GM08714 (cell line): ENCODE measurements around the gene OCSTAMP.

Source experiments
- H3K4me3 ChIP-seq: fragments of 200-500 bp; sonication (Bioruptor generic); 2 replicates; pipeline ENCODE4 v1.5.1; 2014; ENCODE audit warnings: mild to moderate bottlenecking, low read length, inconsistent platforms
- ZNF274 ChIP-seq: IDR thresholded peaks from 2 replicates; pipeline ENCODE4 v1.6.1; 2012; ENCODE audit warnings: mild to moderate bottlenecking, low read depth, low read length

OCSTAMP gene, protein sequence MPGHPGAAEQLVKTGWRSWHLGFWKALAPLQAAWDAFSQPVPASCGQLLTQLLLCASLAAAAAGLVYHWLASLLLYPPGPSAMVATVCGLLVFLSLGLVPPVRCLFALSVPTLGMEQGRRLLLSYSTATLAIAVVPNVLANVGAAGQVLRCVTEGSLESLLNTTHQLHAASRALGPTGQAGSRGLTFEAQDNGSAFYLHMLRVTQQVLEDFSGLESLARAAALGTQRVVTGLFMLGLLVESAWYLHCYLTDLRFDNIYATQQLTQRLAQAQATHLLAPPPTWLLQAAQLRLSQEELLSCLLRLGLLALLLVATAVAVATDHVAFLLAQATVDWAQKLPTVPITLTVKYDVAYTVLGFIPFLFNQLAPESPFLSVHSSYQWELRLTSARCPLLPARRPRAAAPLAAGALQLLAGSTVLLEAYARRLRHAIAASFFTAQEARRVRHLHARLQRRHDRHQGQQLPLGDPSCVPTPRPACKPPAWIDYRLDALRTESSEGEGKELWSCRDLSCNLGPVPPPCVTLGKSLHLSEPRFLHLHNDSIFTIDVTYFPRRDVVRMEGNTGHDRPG

DNA sequence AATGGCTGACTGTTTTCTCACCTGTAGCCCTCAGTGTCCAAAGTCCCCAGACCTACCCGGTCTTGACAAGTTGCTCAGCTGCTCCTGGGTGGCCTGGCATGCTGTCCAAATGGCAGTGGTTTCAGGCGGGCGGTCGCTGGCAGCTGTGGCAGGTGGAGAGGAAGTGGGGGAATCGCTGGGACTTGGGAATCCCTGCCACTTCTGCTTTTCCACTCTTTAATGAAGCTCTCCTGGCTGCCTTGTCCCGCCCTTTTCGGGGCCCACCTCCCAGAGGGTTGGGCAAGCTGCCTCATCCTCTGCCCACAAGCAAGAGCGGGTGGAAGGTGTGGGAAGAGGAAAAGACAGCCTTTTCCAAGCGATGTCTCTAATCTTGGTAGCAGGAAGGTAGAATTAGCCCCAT, at the start of gene OCSTAMP:
OCSTAMP (minus strand) TSS at position 194 of the 400 bp plus-strand sequence; CDS start at position 100, 94 bp downstream.
- no peak within 1 kb of the TSS for H3K4me3 ChIP-seq

DNA sequence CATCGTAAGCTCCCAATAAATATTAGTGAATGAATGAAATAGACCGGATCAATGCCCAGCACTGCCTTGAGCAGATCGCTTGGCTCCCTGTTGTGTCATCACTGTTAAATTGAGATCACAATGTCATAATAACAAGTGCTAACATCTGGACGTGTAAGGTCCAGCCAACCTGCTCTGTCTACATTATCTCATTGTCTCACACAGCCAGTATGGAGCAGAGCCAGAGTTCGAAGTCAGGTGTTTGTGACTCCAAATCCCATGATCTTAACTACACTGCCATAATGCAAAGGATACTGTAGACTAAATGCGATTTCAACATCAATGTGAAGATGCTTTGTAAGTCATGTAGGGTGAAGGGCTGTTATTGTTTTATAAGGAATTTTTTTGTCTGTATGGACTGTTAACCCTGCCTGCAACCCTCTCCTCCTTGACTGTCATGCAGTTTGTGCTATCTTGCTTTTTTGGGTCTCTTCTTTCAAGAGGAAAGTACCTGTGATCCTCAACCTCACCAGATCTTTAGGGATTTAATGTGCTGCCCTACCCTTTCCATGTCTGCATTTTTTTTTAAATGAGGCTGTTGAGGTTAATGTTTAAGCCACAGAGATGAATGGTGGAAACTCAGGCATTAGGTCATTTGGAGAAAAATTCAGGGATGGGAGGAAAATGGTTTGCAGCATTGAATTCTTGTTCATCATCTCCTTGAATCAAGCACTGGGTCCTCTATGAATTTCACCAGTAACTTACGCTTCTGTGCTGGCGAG, 49.0 kb upstream of the OCSTAMP start:
- TF ChIP-seq ZNF274: no peak
- no peak overlapping the region for H3K4me3 ChIP-seq

More for the DNA sequence above, at the start of gene OCSTAMP:
- no peak for TF ChIP-seq ZNF274

DNA sequence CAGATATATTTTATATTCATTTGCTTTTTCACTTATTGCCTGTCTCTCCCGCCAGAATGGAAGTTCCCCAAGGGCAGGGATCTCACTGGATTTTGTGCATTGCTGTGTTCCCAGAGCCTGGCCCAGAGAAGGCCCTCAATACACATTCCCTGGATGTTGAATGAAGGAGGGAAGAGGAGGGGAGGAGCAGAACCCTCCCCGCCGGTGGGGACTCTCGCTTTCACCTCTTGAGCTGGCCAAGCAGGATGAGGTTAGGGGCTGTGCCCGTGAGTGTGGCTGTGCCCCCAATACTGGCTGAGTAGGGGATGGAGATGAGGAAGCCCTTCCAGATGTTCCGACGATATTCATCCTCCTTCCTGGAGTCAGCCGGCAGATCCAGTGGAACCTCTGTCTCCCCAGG, 45.5 kb upstream of the OCSTAMP start:
- H3K4me3 ChIP-seq: no peak overlapping the region
- TF ChIP-seq ZNF274: no peak

DNA sequence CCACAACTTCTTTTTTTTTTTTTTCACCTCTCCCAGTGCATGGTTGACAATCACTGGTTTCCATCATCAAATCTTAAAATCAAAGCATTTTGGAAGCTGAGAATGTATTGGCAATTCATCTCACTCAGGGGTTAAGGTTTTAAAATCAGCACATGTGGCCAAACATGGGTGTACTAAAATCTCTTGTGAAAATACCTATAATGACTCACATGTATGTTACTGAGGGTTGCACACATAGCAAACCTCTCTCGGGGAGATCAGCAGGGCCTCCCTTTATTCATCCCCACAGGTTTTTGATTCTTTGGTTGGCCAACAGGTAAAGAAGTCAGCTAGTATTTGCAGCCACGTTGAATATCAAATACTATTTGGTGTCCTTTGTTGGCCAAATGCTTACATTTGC, 44.3 kb upstream of the OCSTAMP start:
- H3K4me3 ChIP-seq: no peak overlapping the region
- TF ChIP-seq ZNF274: no peak

DNA sequence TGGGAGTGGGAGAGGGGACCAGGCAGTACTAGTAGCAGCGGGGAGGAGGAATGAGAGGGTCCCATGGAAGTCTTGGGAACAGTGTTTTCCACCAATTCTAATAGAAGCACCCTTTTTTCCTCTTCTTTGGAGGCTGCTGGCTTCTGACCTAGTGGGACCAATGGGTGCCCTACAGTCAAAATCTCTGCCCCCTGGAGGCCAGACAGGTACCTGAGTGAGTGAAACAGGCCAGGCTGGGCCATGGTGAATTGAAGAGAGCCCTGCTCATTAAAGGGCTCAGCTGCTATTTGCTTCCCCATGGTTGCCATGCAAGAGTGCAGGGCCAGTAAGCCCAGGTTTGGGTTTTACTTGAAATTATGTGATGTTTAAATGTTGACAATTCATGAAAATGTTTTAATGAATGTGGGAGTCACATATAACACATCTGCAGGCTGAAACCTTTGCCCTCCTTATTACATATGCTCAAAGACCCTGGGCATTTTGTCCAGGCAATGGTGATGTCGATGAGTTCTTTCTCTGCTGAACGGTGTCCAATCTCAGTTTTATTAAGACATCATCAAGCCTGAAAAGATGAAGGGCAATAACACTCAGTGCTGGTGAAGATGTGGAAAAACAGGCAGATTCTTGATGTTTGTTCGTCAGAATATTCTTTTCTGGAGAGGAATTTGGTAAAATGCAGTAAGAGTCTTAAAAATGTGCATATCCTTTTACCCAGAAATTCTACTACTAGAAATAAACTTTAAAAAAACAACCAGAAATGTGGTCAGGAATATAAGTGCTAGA, 42.3 kb upstream of the OCSTAMP start:
- TF ChIP-seq ZNF274: no peak

DNA sequence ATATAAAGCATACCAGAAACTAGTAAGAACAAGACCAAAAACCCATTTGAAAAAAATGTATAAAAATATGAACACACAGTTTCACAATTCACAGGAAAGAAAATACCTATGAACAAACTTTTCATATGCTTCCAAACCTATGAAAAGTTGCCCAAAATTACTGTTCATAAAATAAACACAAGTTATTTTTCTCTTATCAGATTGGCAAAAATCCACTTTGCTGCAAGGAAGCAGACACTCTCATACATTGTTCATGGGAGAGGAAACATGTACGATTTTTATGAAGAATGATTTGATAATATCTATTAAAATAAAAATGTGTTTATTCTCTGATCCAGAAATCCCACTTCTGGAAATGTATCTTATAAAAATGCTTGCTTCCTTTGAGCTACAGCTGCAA, 40.0 kb upstream of the OCSTAMP start:
- no peak for TF ChIP-seq ZNF274
- H3K4me3 ChIP-seq: no peak overlapping the region

More for the DNA sequence above, 42.3 kb upstream of the OCSTAMP start:
- no peak overlapping the region for H3K4me3 ChIP-seq

DNA sequence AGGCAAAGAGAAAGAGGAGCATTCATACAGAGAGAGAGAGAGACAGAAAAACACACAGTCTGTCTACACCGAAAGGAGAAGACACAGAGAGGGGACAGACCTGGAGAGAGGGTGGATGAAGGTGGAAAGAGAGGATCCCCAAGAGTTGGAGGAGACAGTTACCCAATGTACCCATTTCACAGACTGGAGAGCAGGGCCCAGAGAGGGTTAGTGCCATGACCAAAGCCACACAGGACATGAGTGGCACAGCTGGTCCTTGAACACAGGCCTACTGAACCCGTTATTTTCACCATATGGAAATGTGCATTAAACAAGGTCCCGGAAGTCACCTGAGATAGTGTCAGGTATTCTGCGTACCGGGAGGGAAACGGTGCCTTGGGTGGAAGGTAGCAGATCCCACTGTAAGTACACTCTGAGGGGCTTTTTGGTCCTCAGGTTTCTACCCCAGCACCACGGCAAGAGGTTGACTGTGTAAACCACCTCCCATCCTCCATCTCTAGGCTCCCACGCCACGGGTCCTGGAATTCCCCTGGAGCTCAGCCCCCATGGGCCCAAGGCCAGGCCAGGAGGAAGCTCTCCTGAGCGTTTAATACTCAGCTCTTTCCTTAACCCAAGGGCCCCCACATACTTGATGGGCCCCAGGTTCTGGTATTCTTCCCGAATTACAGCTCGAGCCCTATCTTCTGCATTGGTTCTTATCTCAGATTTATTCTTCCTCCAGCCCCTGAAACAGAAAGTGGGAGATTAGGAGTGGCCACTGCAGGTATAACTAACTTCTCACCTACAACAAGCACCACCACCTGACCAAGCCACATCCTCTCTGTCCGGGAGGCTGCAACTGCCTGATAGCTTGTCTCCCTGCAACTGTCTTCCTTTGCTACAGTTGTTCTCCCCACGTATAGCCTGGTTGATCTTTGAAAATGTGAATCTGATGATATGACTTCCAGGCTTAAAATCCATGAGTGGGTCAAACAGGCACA, 38.4 kb upstream of the OCSTAMP start:
- no peak for TF ChIP-seq ZNF274
- H3K4me3 ChIP-seq: no peak overlapping the region

DNA sequence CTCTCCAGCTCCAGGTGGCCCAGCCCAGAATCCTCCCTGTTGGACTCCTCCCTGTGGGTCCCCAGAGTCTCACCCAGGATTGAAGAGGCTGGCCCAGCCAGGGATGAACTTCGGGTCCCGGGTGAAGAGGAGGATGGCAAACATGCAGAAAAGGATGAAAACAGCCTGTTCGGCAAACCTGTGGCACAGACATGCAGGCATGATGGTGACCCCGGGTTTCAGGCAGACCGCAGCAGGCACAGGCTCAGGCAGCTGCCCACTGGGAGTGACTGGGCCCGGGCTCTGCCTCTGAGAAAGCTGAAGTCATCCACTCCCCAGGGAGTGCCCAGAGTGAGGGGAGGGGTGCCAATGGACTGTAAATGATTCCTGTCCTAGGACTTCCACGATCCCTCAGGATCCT, 37.5 kb upstream of the OCSTAMP start:
- TF ChIP-seq ZNF274: no peak
- no peak overlapping the region for H3K4me3 ChIP-seq

DNA sequence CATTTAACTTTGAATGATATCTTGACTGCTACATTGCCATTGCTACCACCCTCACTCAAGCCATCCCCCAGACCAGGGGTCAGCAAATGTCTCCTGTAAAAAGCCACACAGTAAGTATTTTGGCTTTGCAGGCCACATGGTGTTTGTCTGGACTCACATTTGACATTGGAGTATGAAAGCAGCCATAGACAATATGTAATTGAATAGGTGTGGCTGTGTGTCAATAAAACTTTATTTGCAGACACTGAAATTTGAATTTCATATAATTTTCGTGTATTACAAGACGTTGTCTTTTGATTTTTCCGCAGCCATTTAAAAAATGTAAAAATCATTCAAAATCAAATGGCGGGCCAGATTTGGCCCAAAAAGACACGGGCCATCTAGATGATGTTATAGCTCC, 36.3 kb upstream of the OCSTAMP start:
- H3K4me3 ChIP-seq: no peak overlapping the region
- no peak for TF ChIP-seq ZNF274

DNA sequence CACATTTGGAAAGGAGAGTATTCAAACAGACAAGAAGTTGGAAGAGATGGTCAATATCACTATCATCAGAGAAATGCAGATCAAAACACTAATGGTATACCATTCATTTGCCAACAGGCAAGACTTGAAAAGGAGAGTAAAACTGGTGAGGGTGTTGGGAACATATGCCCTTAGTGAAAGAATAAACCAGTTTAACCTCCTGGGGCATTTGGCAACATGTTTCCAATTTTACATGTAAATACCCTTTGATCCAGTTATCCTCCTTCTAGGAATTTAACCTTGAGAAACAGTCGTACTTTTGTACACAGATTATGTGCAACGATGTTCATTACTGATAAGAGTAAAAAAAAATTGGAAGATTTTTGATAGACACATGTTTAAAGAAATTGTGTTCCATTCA, 34.1 kb upstream of the OCSTAMP start:
- no peak overlapping the region for H3K4me3 ChIP-seq
- no peak for TF ChIP-seq ZNF274

DNA sequence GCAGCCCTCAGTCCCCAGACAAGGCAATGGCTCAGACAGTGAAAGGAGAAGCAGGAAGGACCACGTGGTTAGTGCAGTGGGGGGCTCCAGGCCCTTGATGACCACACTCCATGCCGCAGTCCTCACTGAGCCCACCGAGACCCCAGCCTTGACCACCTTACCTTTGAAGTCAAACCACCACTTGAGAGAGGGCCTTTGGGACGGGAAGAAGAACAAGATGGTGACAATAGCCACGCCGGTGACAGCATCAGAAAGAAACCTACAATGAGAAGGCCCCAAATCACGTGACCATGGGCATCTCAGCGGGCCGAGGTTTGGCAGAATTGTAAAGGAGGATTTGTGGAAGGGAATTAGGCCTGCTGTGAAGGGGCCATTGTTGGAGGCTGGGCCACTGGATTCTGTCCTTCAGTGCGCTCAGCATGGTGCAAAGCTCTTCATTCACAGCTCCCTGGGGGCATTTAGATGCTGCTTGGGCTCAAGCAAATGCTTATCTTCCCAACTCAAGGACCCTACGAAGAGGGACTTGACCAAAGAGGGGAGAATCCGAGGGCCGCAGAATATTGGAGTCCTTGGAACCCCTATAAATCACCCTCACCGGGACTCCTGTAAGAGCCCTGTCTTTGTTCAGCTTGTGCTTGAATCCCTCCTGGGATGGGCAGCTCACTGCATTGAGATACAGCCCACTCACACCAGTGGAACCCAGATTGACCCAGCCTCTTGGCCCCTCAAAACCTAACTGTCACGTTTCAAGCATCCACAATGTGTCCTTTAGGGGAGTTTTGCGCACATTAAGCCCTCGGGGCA, 33.2 kb upstream of the OCSTAMP start:
- H3K4me3 ChIP-seq: no peak overlapping the region
- no peak for TF ChIP-seq ZNF274

DNA sequence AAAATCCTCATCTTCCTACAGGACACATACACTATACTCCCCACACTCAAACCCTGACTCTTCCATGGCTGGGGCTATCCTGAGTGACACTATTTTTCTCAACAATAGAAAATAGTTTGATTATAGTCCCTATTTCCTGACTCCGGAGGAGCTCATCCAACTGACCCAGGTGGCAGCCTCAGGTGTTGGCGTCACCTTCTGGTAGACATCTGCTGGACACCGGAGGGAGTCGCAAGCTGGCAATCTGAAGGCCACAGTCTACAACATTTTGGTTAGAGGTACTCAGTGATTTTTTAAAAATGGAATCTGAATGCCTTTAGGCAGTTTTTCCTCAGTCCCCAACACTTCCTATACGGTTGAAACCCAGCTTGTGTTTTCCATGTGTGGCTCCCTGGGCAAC, 32.2 kb upstream of the OCSTAMP start:
- no peak for TF ChIP-seq ZNF274
- H3K4me3 ChIP-seq: no peak overlapping the region
